K562 (cell line): ENCODE results near the gene NDUFAF8. TPM values are rescaled to one million over a fixed set of nuclear protein-coding genes. Genes with fewer than 3 reads are reported as not detected.

Experiments used
- ATAC-seq: fragments of 200-7000 bp; cut with Tn5 transposase; 3 replicates; pipeline ENCODE4 v1.9.1; 2020; ENCODE audit warnings: moderate library complexity
- BruUV-seq: library from RNA; stranded (reverse); fragments of 400-500 nt; replicated peaks from 2 replicates; lab custom pipeline; 2021; lab: Mats Ljungman, UMichigan
- CTCF ChIA-PET: fragments of 300-600 bp; formaldehyde crosslinking; extraction: SDS; loops from one replicate; lab custom pipeline; 2021; ENCODE audit warnings: low intra/inter-chr PET ratio; lab: Yijun Ruan, JAX
- POLR2A ChIA-PET: fragments of 300-600, 350-650 bp; sonication (Branson Sonifier 250); formaldehyde crosslinking; extraction: SDS; loops from one replicate; lab custom pipeline; 2021; ENCODE audit warnings: antibody characterized with exemption, inconsistent platforms; lab: Yijun Ruan, JAX
- DNase-seq, 4 experiments: peaks; one replicate each; pipeline versions ENCODE4 v3.0.0 to v3.0.0-alpha.2; 2011 to 2018; ENCODE audit warnings: low spot score in 3 of 4, mixed read lengths in 3 of 4; ENCODE audit errors: extremely low read depth in 1 of 4
- FAIRE-seq: peaks from 2 replicates; lab custom pipeline; 2011; peaks lifted over from hg19 to GRCh38; lab: Jason Lieb, UNC
- H2AFZ ChIP-seq: 2 replicates; pipeline ENCODE4 v1.6.0; 2011; ENCODE audit warnings: low read depth, low read length, control low read depth, inconsistent platforms
- H3K27ac ChIP-seq: fragments of 200-600 bp; 3 replicates; pipeline ENCODE4 v1.8.0; 2011; ENCODE audit warnings: low read depth, mild to moderate bottlenecking, control low read depth, inconsistent platforms, low read length, moderate library complexity, mixed read lengths; ENCODE audit errors: extremely low read depth
- H3K27me3 ChIP-seq, 2 experiments: fragments of 300-600 bp in 1 of 2; 2 replicates in 1 of 2; 3 replicates in 1 of 2; pipeline versions ENCODE4 v1.6.0 to v1.8.0; 2011; ENCODE audit warnings: inconsistent platforms in 2 of 2, low read length in 2 of 2, mild to moderate bottlenecking in 1 of 2, mixed read lengths in 1 of 2, moderate library complexity in 1 of 2; ENCODE audit not compliant: control insufficient read depth in 2 of 2, insufficient read depth in 2 of 2
- H3K36me3 ChIP-seq: fragments of 300-600 bp; 3 replicates; pipeline ENCODE4 v1.8.0; 2011; ENCODE audit warnings: mild to moderate bottlenecking, low read length, inconsistent platforms; ENCODE audit not compliant: control insufficient read depth, insufficient read depth
- H3K4me1 ChIP-seq, 2 experiments: fragments of 200-600 bp in 1 of 2; replicated peaks in 1 of 2; 2 replicates in 1 of 2; 3 replicates in 1 of 2; pipeline versions ENCODE4 v1.5.1 to v1.8.0; 2011; ENCODE audit warnings: inconsistent platforms in 2 of 2, low read length in 2 of 2, mild to moderate bottlenecking in 1 of 2, mixed read lengths in 1 of 2, moderate library complexity in 1 of 2; ENCODE audit not compliant: control insufficient read depth in 2 of 2, insufficient read depth in 2 of 2
- H3K4me2 ChIP-seq: 2 replicates; pipeline ENCODE4 v1.6.1; 2011; ENCODE audit warnings: low read length, control low read depth, inconsistent platforms, mixed read lengths; ENCODE audit not compliant: insufficient read depth
- H3K4me3 ChIP-seq: fragments of 200-600 bp; sonication (generic), shearing (Covaris generic); 2 replicates; pipeline ENCODE4 v1.5.1; 2016; ENCODE audit warnings: control low read depth, inconsistent platforms
- H3K79me2 ChIP-seq: fragments of 200-600 bp; 3 replicates; pipeline ENCODE4 v1.8.0; 2011; ENCODE audit warnings: low read length, inconsistent platforms; ENCODE audit not compliant: control insufficient read depth, insufficient read depth
- H3K9ac ChIP-seq, 2 experiments: 2 replicates each; pipeline versions ENCODE4 v1.6.0 to v1.6.1; 2011; ENCODE audit warnings: low read depth in 2 of 2, low read length in 2 of 2, control low read depth in 1 of 2, inconsistent platforms in 1 of 2, mild to moderate bottlenecking in 1 of 2, mixed read lengths in 1 of 2; ENCODE audit not compliant: insufficient read depth in 1 of 2
- H3K9me1 ChIP-seq: one replicate; pipeline ENCODE4 v1.6.0; 2011; ENCODE audit warnings: inconsistent platforms, mild to moderate bottlenecking, low read length, moderate library complexity; ENCODE audit not compliant: control insufficient read depth, insufficient read depth
- H3K9me3 ChIP-seq: replicated peaks from 2 replicates; pipeline ENCODE4 v1.5.1; 2011; ENCODE audit warnings: low read depth, low read length, inconsistent platforms; ENCODE audit not compliant: control insufficient read depth, insufficient read depth
- H4K20me1 ChIP-seq: replicated peaks from 2 replicates; pipeline ENCODE4 v1.6.1; 2011; ENCODE audit warnings: low read length, inconsistent platforms, mixed read lengths; ENCODE audit not compliant: control insufficient read depth, insufficient read depth
- IRF1 ChIP-seq: sonication (generic); formaldehyde crosslinking; IDR thresholded peaks from 2 replicates; pipeline ENCODE4 v1.8.0; 2022; ENCODE audit warnings: missing genetic modification reagents, mild to moderate bottlenecking, borderline replicate concordance
- KDM4B ChIP-seq, 2 experiments: fragments of 450-650 bp in 1 of 2; sonication (generic) in 1 of 2; IDR thresholded peaks; 2 replicates each; pipeline ENCODE4 v1.6.1; 2016 to 2017; ENCODE audit warnings: borderline replicate concordance in 2 of 2, antibody characterized with exemption in 1 of 2, low read depth in 1 of 2, mild to moderate bottlenecking in 1 of 2
- MYBL2 ChIP-seq, 2 experiments: fragments of 450-650 bp in 1 of 2; sonication (generic) in 1 of 2; formaldehyde crosslinking in 1 of 2; IDR thresholded peaks; 2 replicates each; pipeline versions ENCODE4 v1.6.1 to v1.8.1; 2017 to 2022; ENCODE audit warnings: borderline replicate concordance in 1 of 2, inconsistent platforms in 1 of 2, low read depth in 1 of 2, mild to moderate bottlenecking in 1 of 2, missing genetic modification reagents in 1 of 2, moderate library complexity in 1 of 2
- POLR2G ChIP-seq: fragments of 200-400 bp; formaldehyde crosslinking; IDR thresholded peaks from 2 replicates; pipeline ENCODE4 v1.6.1; 2017; ENCODE audit warnings: low read depth, mild to moderate bottlenecking, antibody characterized with exemption, low read length, moderate library complexity
- SMAD2 ChIP-seq: fragments of 150-350 bp; IDR thresholded peaks from 2 replicates; pipeline ENCODE4 v1.6.1; 2014; ENCODE audit warnings: low read depth, mild to moderate bottlenecking, low read length
- UBTF ChIP-seq, 2 experiments: IDR thresholded peaks; 2 replicates each; pipeline ENCODE4 v1.6.1; 2012; ENCODE audit warnings: improper control_type of control experiment in 2 of 2, low read depth in 2 of 2, low read length in 2 of 2, borderline replicate concordance in 1 of 2
- ZNF197 ChIP-seq: fragments of 200-800 bp; sonication (Bioruptor generic); IDR thresholded peaks from 2 replicates; pipeline ENCODE4 v1.6.1; 2016; ENCODE audit warnings: low read depth, missing genetic modification characterization, missing compliant biosample characterization
- WGBS: fragments of 100-300 bp; shearing (Covaris generic); methylation state at CpG from one replicate; pipeline ENCODE4 v1.1.6; 2016; ENCODE audit warnings: low coverage, mixed read lengths; ENCODE audit not compliant: insufficient coverage; ENCODE audit errors: missing lambda C conversion rate; 5-methylcytosine and 5-hydroxymethylcytosine counted together
- in situ Hi-C: fragments of 300-500 bp; cut with MboI; formaldehyde crosslinking; loops from 4 replicates; pipeline ENCODE4 v1.15.0; 2018; ENCODE audit warnings: inconsistent platforms, mixed read lengths
- intact Hi-C: fragments of 100-400 bp; cut with micrococcal nuclease; formaldehyde crosslinking; loops from 2 replicates; pipeline ENCODE4 v1.14.2; 2022
- polyA plus RNA-seq, 8 experiments: library from polyadenylated mRNA; depleted of rRNA in 4 of 8; stranded (reverse) in 5 of 8; unstranded in 3 of 8; fragments of >200 nt; fragmentation: Nextera tagmentation in 2 of 8; fragmentation: Illumina TruSeq in 1 of 8; extraction: Ambion mirVana in 2 of 8; extraction: Trizol in 1 of 8; gene quantifications; 2 replicates each; pipeline versions ENCODE4 v1.2.1 to v1.2.3, GENCODE V29; 2011 to 2014; ENCODE audit warnings: inconsistent platforms in 1 of 8, missing spikeins in 1 of 8
- total RNA-seq, 7 experiments: library from RNA; depleted of rRNA in 6 of 7; stranded (reverse); fragments of >200 nt in 6 of 7; fragmentation: Illumina TruSeq in 2 of 7; extraction: Trizol in 2 of 7; gene quantifications; 2 replicates each; pipeline versions ENCODE4 v1.2.1 to v1.2.3, GENCODE V29; 2011 to 2021; ENCODE audit warnings: low replicate concordance in 1 of 7

Gene NDUFAF8
- total and polyA plus RNA-seq, 9 of the 15 experiments (the other 6 are each of a cell fraction or from before 2014, with no cell fraction given) = 13.5 to 144 (median 90.0) TPM

- FAIRE-seq (no peak), DNase-seq (no peak), ATAC-seq (no peak)
- peaks cover 72% of the 10 kb centered on the region; the same call in 2 of the 3 replicates for H3K36me3 ChIP-seq
- POLR2A ChIA-PET = no interaction called here
- H3K9me1 ChIP-seq = no peaks in the 10 kb centered on the region
- no peak overlapping the region for H3K4me3 ChIP-seq
- H3K9me3 ChIP-seq = no peaks in the 10 kb centered on the region
- 94% methylated on average over 15 of the region's 18 CpGs for WGBS
- intact Hi-C loops (no loop called here), in situ Hi-C loops (no loop called here)
- TF ChIP-seq POLR2G (peak; percentile 34; the same call in 1 of the 2 replicates), MYBL2 (IDR thresholded peaks at IDR 0.05; ENCODE audit: low read depth) (no peak), MYBL2 (CRISPR knock-in tag; IDR thresholded peaks at IDR 0.05; ENCODE audit: borderline replicate concordance) (no peak)
- H3K9ac ChIP-seq = peak overlapping the region in 1 of 2 experiments; percentile 35; a peak in 1 of 4 replicates
- H3K27me3 ChIP-seq = no peaks in the 10 kb centered on the region
- BruUV-seq = no TSS peak
- no peaks in the 10 kb centered on the region for H4K20me1 ChIP-seq
- H3K79me2 ChIP-seq = no peaks in the 10 kb centered on the region
- no peak overlapping the region for H2AFZ ChIP-seq
- peaks cover 0 to 37% of the 10 kb centered on the region in 2 experiments; a peak in 2 of 5 replicates for H3K4me1 ChIP-seq
- no peak overlapping the region for H3K4me2 ChIP-seq
- CTCF ChIA-PET = no interaction called here
- H3K27ac ChIP-seq = no peak overlapping the region
These were observed 38.3 kb downstream of the NDUFAF8 start for GRCh38 chr17:81277421-81277820.

- FAIRE-seq (no peak), DNase-seq (no peak), ATAC-seq (no peak)
- POLR2A ChIA-PET = interaction anchor here (0.5 to 1.0 kb wide), 3 partner anchors 9 to 230 kb away, joined by 3 to 4 read pairs (median 3); no protein-coding TSS in a partner anchor
- Histone ChIP-seq H3K79me2 (no peaks in the 10 kb centered on the region), H4K20me1 (no peaks in the 10 kb centered on the region), H3K36me3 (peaks cover 71% of the 10 kb centered on the region; the same call in 1 of the 3 replicates), H2AFZ (no peak overlapping the region), H3K9me3 (no peaks in the 10 kb centered on the region), H3K4me3 (no peak overlapping the region), H3K27ac (no peak overlapping the region), H3K9me1 (no peaks in the 10 kb centered on the region), H3K4me2 (no peak overlapping the region), H3K9ac (peak overlapping the region in 1 of 2 experiments; percentile 35; a peak in 1 of 4 replicates), H3K4me1 (peaks cover 0 to 40% of the 10 kb centered on the region in 2 experiments; a peak in 2 of 5 replicates), H3K27me3 (no peaks in the 10 kb centered on the region)
- in situ Hi-C loops = no loop called here
- no TSS peak for BruUV-seq
- intact Hi-C loops = no loop called here
- WGBS = 96% methylated on average over 20 of the region's 20 CpGs
- CTCF ChIA-PET = no interaction called here
- TF ChIP-seq UBTF (IDR thresholded peaks at IDR 0.05; ENCODE audit: borderline replicate concordance in 1 of 2, low read depth in 2 of 2, low read length in 2 of 2) (no peak), KDM4B (IDR thresholded peaks at IDR 0.05; ENCODE audit: borderline replicate concordance in 2 of 2, low read depth in 1 of 2) (no peak), ZNF197 (no peak), IRF1 (no peak), SMAD2 (no peak)
These were observed 39.0 kb downstream of the NDUFAF8 start for GRCh38 chr17:81277946-81278693.
